Brain pericyte (primary cell): ENCODE measurements around the gene P4HA1.
A peak's percentile ranks its signal among the peaks of the same experiment; 100 is the strongest.
"Not testable (repeated sequence)": the region's sequence is repeated elsewhere in the genome, so short reads cannot be mapped to it uniquely, and the experiment has no call there.

Source experiments
- DNase-seq: peaks from one replicate; pipeline ENCODE4 v3.0.0-alpha.2; 2012; ENCODE audit warnings: low read depth, low spot score

The P4HA1 gene

DNA sequence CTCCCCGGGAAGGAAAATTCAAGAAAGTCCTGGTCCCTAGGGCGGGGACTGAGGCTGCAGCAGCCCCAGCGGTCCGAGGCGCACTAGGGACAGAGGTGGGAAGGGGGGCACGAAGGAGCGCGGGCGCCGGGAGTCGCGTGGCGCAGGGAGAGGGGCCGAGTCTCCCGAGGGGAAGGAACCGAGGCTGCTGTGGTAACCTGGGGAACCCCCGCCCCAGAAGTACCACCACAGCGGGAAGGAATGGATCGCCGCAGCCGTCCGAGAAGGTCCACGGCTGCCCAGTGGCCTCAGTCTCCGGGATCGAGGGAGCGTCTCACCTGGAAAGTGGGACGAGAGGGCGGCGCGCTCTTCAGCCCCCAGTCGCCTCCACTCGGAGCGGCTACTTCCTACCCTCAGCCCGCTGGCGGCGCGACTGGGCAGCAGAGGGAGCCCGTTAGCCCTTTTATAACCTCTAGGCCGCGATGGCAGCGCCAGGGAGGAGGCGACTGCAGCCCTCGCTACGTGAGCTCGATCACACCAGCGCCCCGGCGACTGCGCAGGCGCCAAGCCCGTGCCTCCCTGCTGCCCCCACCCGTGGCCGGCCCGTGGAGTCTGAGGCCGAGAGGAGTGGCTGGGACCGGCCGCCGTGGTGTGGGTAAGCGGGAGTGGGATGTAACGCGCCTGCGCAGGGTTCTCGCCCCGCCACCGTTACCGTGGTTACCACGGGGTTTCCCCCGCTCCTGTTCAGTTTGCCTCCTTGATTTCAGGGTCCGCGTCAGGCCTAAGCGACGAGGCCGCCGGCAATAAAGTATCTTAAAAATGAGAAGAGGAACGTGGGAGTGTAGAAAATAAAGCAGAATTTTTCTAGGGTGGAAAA lies at the start of gene P4HA1:
Gene P4HA1 (minus strand): TSS at position 418 of the 856 bp plus-strand sequence. CDS start 21,983 bp downstream, outside the sequence.
- peak; percentile 96 for DNase-seq

GRCh38 chr10:73141603-73142002 lies 44.9 kb upstream of the P4HA1 start:
- no peak for DNase-seq

- no peak for DNase-seq
Observed at GRCh38 chr10:73139251-73139650, 42.6 kb upstream of the P4HA1 start.

DNA sequence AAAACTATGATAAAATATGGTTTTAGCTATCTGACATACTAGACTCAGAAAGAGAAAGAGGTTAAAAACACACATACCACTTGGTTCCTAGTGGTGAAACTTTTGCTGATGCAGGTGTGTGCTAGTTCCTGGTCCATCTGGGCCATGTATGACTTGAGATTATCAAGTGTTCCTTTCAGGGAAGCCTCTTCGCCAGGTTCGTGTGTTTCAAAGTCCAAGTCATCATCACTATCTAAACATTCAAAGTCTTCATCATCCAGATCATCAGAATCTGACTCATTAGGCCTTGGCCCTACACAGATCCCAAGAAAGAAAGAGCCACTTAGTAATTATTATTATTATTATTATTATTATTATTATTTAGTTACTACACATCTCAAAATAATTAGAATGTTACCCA lies 40.0 kb upstream of the P4HA1 start:
- no peak for DNase-seq

GRCh38 chr10:73134727-73135126 lies 38.1 kb upstream of the P4HA1 start:
- DNase-seq: no peak

DNA sequence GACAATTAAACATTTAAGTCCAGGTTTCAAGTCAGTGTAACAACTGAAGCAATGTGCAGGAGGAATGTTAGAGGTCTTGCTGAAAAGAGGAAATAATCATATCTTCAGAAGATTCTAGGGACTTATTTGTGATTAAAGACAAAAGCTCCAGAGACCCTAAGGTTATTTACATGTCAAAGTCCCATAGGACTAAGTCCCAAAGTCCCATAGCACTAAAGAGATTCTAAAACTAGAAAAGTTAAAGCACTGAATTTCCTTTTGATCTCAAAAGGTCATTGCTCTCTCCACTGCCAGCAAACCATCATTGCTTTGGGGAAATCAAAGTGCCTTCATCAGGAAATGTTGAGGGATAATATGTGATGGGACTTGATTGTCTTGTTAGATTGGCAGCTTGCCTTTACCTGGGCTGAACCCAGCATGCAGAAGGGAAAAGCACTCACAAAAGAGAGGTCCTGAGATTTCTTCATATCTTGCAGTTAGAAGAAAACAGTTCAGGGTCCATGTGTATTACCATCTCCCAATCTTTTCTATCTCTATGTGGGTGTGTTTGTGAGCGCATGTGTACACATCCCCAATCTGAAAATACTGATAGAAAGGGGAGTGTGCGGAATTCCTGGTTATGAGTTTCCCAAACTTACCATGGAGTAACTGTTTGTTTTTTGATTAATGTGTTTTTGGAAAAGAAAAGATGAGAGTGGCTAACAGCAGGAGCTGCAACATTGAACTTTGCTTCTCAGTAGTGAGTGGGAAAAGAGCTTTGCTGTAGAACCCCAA lies 35.4 kb upstream of the P4HA1 start:
- DNase-seq: no peak

DNA sequence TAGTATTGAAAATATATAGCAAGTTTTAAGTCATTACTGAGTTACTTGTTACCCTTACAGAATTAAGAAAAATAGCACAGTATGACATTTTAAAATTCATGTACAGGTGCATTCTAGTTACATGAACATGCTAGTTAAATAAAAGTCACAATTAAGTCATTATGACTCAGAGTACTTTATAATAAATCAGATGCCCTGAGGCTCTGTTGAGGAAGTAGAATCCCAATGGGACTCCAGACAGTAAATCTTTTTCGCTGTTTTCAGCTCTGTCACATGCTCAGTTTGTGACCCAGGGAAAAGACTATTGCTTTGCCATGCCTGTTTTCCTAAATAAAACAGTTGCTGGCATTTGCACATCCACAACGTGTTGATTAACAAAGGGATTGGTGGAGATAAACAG lies 34.6 kb upstream of the P4HA1 start:
- no peak for DNase-seq

DNA sequence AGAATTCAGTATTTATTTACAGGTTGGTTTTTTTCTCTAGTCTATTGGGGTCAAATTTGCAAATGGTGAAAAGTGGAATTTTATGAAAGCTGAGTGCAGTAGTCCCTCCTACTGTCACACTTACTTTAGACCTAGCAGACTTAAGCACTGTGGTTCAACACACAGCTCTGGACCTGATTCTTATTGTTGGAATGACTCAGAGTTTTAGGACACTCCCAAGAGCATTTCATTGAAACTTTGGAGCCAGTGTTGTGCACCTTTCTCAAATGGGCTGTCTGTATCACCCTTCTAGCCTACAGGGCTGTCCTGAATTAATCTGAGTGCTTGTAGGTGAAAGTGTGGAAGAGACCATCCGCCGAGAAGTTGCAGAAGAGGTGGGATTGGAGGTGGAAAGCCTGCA lies 29.7 kb upstream of the P4HA1 start:
- DNase-seq: no peak

GRCh38 chr10:73119952-73120351 lies 23.3 kb upstream of the P4HA1 start:
- DNase-seq: no peak

GRCh38 chr10:73119457-73119856 lies 22.8 kb upstream of the P4HA1 start:
- DNase-seq: no peak

DNA sequence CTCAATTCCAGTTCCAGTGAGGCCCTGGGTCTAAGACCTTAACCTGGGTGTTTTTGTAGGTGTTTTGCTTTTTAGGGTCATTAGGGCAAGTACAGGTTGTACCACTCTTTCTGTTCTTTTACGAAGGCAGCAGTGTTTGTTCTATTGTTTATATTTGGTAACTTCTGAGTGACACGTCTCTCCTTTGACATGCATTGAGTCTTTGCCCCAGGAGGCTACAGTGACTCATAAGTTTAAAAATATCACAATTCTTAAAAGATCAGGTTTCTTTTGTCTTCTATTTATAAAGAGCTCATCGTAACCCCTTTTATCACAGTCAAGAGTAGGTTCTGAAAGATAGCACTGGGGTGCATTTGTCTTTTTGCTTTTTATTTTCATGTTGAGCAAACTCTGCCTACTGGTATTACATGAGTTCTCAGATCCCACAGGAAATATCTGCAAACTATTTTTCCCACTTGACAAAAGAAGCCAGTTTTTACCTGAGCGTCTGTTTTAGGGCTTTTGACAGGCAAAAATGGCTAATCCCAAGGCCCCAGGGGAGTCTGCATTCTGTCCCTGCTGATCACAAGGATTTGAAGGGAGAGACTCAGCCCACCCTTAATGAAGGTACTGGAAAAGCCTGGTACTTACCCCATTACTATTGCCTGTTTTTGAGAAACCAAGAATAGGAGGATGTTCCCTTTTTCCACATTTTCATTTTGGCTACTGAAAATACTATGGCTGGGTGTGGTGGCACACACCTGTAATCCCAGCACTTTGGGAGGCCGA lies 21.5 kb upstream of the P4HA1 start:
- no peak for DNase-seq

DNA sequence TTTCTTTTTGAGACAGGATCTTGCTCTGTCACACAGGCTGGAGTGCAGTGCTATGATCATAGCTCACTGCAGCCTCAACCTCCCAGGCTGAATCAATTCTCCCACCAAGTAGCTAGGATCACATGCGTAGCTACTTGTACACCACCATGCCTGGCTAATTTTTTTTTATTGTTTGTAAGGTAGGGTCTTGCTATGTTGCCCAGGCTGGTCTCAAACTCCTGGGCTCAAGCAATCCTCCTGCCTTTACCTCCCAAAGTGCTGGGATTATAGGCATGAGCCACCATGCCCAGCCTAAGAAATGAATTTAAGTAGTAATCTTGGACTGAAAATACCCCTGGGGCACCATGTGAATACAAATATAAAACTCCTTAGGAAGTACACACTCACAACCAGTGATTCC lies 19.4 kb upstream of the P4HA1 start:
- DNase-seq: no peak

- DNase-seq: no peak
Observed at GRCh38 chr10:73113551-73113950, 16.9 kb upstream of the P4HA1 start.

- not testable (repeated sequence) for DNase-seq
Observed at GRCh38 chr10:73112032-73112431, 15.4 kb upstream of the P4HA1 start.

DNA sequence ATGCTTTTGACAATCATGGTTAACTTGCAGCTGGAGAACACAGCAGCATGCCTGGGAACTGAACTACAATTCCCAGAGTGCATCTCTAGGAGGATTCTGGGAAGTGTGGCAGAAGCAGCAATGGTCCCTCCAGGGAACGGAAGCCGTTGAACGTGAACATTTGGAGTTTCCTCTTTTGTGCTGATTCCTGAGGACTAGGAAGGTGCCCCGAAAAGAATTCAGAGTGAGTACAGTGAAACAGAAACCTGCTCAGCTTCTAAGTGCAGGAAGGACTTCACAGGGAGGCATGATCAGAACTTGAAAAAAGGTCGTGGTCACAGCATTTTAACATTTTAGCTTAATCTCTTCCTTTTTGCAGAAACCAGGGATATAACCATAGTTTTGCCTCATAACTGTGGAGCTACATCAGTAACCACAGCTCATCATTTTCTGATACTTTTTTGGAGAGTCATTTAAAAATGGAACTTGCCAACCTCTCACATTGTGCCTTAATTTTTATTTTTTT lies 13.7 kb upstream of the P4HA1 start, which contains the start of gene NUDT13:
Gene NUDT13 (plus strand): TSS at position 111 of the 505 bp plus-strand sequence. CDS start 3,911 bp downstream, outside the sequence.
- DNase-seq: peak; percentile 43

DNA sequence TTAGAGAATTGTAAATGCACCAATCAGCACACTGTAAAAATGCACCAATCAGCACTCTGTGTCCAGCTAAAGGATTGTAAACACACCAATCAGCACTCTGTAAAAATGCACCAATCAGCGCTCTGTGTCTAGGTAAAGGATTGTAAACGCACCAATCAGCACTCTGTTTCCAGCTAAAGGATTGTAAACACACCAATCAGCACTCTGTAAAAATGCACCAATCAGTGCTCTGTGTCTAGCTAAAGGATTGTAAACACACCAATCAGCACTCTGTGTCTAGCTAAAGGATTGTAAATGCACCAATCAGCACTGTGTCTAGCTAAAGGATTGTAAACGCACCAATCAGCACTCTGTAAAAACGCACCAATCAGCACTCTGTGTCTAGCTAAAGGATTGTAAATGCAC lies 12.6 kb upstream of the P4HA1 start:
- not testable (repeated sequence) for DNase-seq

GRCh38 chr10:73106301-73106700 lies 9.6 kb upstream of the P4HA1 start:
- no peak for DNase-seq

DNA sequence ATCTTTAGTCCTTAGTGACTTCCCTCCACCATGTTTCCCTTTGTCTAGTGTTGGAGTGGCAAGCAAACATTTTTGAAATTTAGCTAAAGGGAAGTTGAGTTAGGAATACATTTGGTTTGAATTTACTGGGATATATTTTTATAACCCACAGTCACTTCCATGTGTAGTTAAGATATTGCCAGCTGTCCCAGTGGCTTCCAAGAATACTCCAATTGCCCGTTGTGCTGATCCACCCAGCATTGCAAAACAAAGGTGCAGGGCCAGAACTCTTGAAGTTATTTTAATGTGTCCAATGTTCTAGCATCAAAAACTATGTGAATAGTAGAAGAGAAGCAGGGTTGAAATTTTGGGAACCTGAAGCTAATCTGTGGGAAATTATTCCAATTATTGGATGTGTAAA lies 2.5 kb upstream of the P4HA1 start:
- no peak for DNase-seq

GRCh38 chr10:73097305-73097670 lies 622 bp upstream of the P4HA1 start:
- no peak for DNase-seq

GRCh38 chr10:73096041-73096448 lies 621 bp downstream of the P4HA1 start:
- DNase-seq: no peak

DNA sequence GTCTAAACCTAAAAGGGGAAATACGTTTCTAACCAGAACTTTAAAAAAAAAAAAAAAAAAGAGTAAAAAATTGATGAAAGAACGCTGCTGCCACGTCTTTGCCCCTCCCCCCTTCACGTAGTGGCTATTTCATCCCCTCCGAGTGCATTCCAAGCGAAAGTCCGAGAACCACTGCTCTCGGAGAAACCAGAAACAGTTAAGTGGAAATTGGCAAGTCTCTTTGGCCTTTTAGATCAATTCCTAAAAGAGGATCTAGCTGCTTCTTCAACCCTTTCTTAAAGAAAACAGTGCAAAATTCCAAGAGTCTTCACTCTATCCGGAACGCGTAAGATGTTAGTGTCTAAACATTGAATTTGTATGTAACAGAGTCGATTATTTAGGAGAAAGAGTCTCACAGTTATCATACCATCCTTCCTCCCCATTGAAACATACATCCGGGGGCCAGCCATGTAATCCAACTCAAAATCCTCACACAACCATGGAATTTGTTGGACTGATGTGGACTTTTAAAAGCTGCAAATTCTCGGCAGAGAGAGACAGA lies 1.1 kb downstream of the P4HA1 start:
- no peak for DNase-seq
